SU-DHL-6 (cell line): ENCODE data around the gene AVEN.

Source experiments
- H2AFZ ChIP-seq: fragments of 200-600 bp; sonication (generic); 2 replicates; pipeline ENCODE4 v1.6.1; 2014; ENCODE audit warnings: low read depth, mild to moderate bottlenecking, moderate library complexity, mixed read lengths, antibody characterized with exemption, low read length; ENCODE audit not compliant: severe bottlenecking
- H3F3A ChIP-seq: fragments of 200-600 bp; shearing (Covaris generic); 2 replicates; pipeline ENCODE4 v1.6.0; 2016; ENCODE audit warnings: antibody characterized with exemption, mild to moderate bottlenecking; ENCODE audit not compliant: insufficient read depth
- H3K27ac ChIP-seq: fragments of 200-600 bp; sonication (generic); 2 replicates; pipeline ENCODE4 v1.5.1; 2016; ENCODE audit warnings: low read depth, mild to moderate bottlenecking, low read length, moderate library complexity, mixed read lengths
- H3K27me3 ChIP-seq: fragments of 200-600 bp; sonication (generic), shearing (Covaris generic); 2 replicates; pipeline ENCODE4 v1.6.0; 2014; ENCODE audit warnings: mild to moderate bottlenecking, low read length
- H3K36me3 ChIP-seq: fragments of 200-600 bp; sonication (generic); 2 replicates; pipeline ENCODE4 v1.6.1; 2014; ENCODE audit warnings: mild to moderate bottlenecking, low read length, mixed read lengths
- H3K4me2 ChIP-seq: fragments of 300-600, 200-600 bp; shearing (Covaris generic), sonication (generic); 2 replicates; pipeline ENCODE4 v1.6.0; 2014; ENCODE audit warnings: low read length, low read depth, mild to moderate bottlenecking; ENCODE audit not compliant: poor library complexity, severe bottlenecking
- H3K4me3 ChIP-seq: fragments of 200-600 bp; sonication (generic); 2 replicates; pipeline ENCODE4 v1.5.1; 2014; ENCODE audit warnings: antibody characterized with exemption, low read length, mild to moderate bottlenecking, mixed read lengths; ENCODE audit not compliant: insufficient read depth, poor library complexity, severe bottlenecking
- H3K79me2 ChIP-seq: fragments of 200-600 bp; sonication (generic); 2 replicates; pipeline ENCODE4 v1.6.1; 2014; ENCODE audit warnings: mild to moderate bottlenecking, low read length, moderate library complexity; ENCODE audit not compliant: insufficient read depth
- H3K9ac ChIP-seq: fragments of 200-600 bp; sonication (generic); 2 replicates; pipeline ENCODE4 v1.7.0; 2014; ENCODE audit warnings: mild to moderate bottlenecking, low read length
- H3K9me2 ChIP-seq: fragments of 200-600 bp; sonication (generic); replicated peaks from 2 replicates; pipeline ENCODE4 v1.6.1; 2014; ENCODE audit warnings: low read length; ENCODE audit not compliant: insufficient read depth
- H3K9me3 ChIP-seq: fragments of 200-600 bp; sonication (generic); 2 replicates; pipeline ENCODE4 v1.6.1; 2014; ENCODE audit warnings: low read length, mixed read lengths; ENCODE audit not compliant: insufficient read depth
- H4K20me1 ChIP-seq: fragments of 200-600 bp; sonication (generic); 2 replicates; pipeline ENCODE4 v1.6.1; 2014; ENCODE audit warnings: low read depth, mild to moderate bottlenecking, antibody characterized with exemption, low read length, moderate library complexity, mixed read lengths
- CTCF ChIP-seq: fragments of 200-600 bp; sonication (generic); IDR thresholded peaks from one replicate; pipeline ENCODE4 v1.5.1; 2017; ENCODE audit warnings: antibody characterized with exemption, mild to moderate bottlenecking, low read length, moderate library complexity; ENCODE audit not compliant: insufficient read depth, poor library complexity, severe bottlenecking
- EZH2phosphoT487 ChIP-seq: fragments of 200-600 bp; sonication (generic), shearing (Covaris generic); conservative IDR thresholded peaks from 2 replicates; pipeline ENCODE4 v1.6.1; 2018; ENCODE audit warnings: mild to moderate bottlenecking, antibody characterized with exemption, low read length, moderate library complexity, mixed read lengths

AVEN gene

GRCh38 chr15:33851079-33851478, 187.9 kb downstream of the AVEN start:
- no peak overlapping the region for H3K4me3 ChIP-seq
- no peaks in the 10 kb centered on the region for H4K20me1 ChIP-seq
- H2AFZ ChIP-seq, result no peak overlapping the region
- no peak for TF ChIP-seq EZH2phosphoT487
- no peak for TF ChIP-seq CTCF
- no peak overlapping the region for H3K27ac ChIP-seq
- H3F3A ChIP-seq, result no peaks in the 10 kb centered on the region
- no peak overlapping the region for H3K9ac ChIP-seq
- H3K4me2 ChIP-seq, result no peak overlapping the region
- H3K27me3 ChIP-seq, result no peaks in the 10 kb centered on the region
- no peaks in the 10 kb centered on the region for H3K79me2 ChIP-seq
- no peaks in the 10 kb centered on the region for H3K36me3 ChIP-seq
- H3K9me2 ChIP-seq, result no peaks in the 10 kb centered on the region
- H3K9me3 ChIP-seq, result no peaks in the 10 kb centered on the region

GRCh38 chr15:33848011-33848410, 191.0 kb downstream of the AVEN start:
- H3K4me3 ChIP-seq, result no peak overlapping the region
- no peaks in the 10 kb centered on the region for H3K79me2 ChIP-seq
- no peaks in the 10 kb centered on the region for H3K9me3 ChIP-seq
- H3K27me3 ChIP-seq, result no peaks in the 10 kb centered on the region
- H3K4me2 ChIP-seq, result no peak overlapping the region
- no peak overlapping the region for H3K9ac ChIP-seq
- TF ChIP-seq EZH2phosphoT487 (no peak), CTCF (no peak)
- H4K20me1 ChIP-seq, result no peaks in the 10 kb centered on the region
- no peaks in the 10 kb centered on the region for H3K9me2 ChIP-seq
- no peaks in the 10 kb centered on the region for H3F3A ChIP-seq
- no peak overlapping the region for H3K27ac ChIP-seq
- no peaks in the 10 kb centered on the region for H3K36me3 ChIP-seq
- no peak overlapping the region for H2AFZ ChIP-seq

- Histone ChIP-seq H2AFZ (no peak overlapping the region), H3F3A (no peaks in the 10 kb centered on the region), H3K4me2 (no peak overlapping the region), H3K9me2 (no peaks in the 10 kb centered on the region), H4K20me1 (no peaks in the 10 kb centered on the region), H3K27me3 (no peaks in the 10 kb centered on the region), H3K9ac (no peak overlapping the region), H3K9me3 (no peaks in the 10 kb centered on the region), H3K79me2 (no peaks in the 10 kb centered on the region), H3K27ac (no peak overlapping the region), H3K4me3 (no peak overlapping the region), H3K36me3 (no peaks in the 10 kb centered on the region)
- no peak for TF ChIP-seq CTCF
- TF ChIP-seq EZH2phosphoT487, result no peak
These were observed 192.1 kb downstream of the AVEN start for GRCh38 chr15:33846862-33847261.
